GM12872 (cell line): Measurements from ENCODE around the gene CES3.

Experiments
- CTCF ChIP-seq: IDR thresholded peaks from 3 replicates; pipeline ENCODE4 v1.5.1; 2011; ENCODE audit warnings: low read depth, mild to moderate bottlenecking, low read length, moderate library complexity; ENCODE audit not compliant: insufficient read depth

Gene CES3

GRCh38 chr16:66917741-66918140, 43.3 kb upstream of the CES3 start:
- TF ChIP-seq CTCF: no peak

GRCh38 chr16:66918355-66918754, 42.7 kb upstream of the CES3 start:
- TF ChIP-seq CTCF: no peak

- TF ChIP-seq CTCF: no peak
These were observed 42.1 kb upstream of the CES3 start, which contains the start of gene CDH16 for GRCh38 chr16:66918803-66919568. Gene CDH16 (minus strand): TSS chr16:66918885. CDS start chr16:66918065, 820 bp downstream.

- TF ChIP-seq CTCF: no peak
These were observed 41.3 kb upstream of the CES3 start for GRCh38 chr16:66919569-66920298.

- TF ChIP-seq CTCF: no peak
These were observed 40.8 kb upstream of the CES3 start for GRCh38 chr16:66920299-66920590.

- TF ChIP-seq CTCF: no peak
These were observed 40.0 kb upstream of the CES3 start for GRCh38 chr16:66920924-66921680.
